Sigmoid colon (tissue), 7 donors: ENCODE data around the gene YKT6. TPM values are rescaled to one million over a fixed set of nuclear protein-coding genes. Genes with fewer than 3 reads are reported as not detected.

ENCODE experiments used
- DNase-seq: peaks from one replicate; pipeline ENCODE4 v3.0.0-alpha.2; 2019
- H3K27ac ChIP-seq, 4 donors: fragments of 200-600 bp; sonication (generic); one replicate each; pipeline ENCODE4 v1.5.1; 2016 to 2019; ENCODE audit warnings: mild to moderate bottlenecking in 1 of 4
- H3K27me3 ChIP-seq, 3 donors: fragments of 200-600 bp; sonication (generic); one replicate each; pipeline ENCODE4 v1.5.1; 2019; ENCODE audit warnings: mild to moderate bottlenecking in 1 of 3
- H3K36me3 ChIP-seq, 4 donors: fragments of 200-600 bp; sonication (generic); one replicate each; pipeline ENCODE4 v1.5.1; 2016 to 2019
- H3K4me1 ChIP-seq, 4 donors: fragments of 200-600 bp; sonication (generic); one replicate each; pipeline ENCODE4 v1.5.1; 2017 to 2019
- H3K4me3 ChIP-seq, 4 donors: fragments of 200-600 bp; sonication (generic); one replicate each; pipeline ENCODE4 v1.5.1; 2017 to 2019; ENCODE audit warnings: mild to moderate bottlenecking in 2 of 4, moderate library complexity in 1 of 4
- H3K9me3 ChIP-seq, 4 donors: fragments of 200-600 bp in 3 of 4; sonication (generic) in 3 of 4; one replicate each; pipeline versions ENCODE4 v1.5.1 to v1.6.1; 2013 to 2019
- EP300 ChIP-seq, 4 donors: sonication (generic); formaldehyde crosslinking; IDR thresholded peaks; one replicate each; pipeline ENCODE4 v1.6.1; 2017; ENCODE audit warnings: antibody characterized with exemption in 4 of 4
- POLR2A ChIP-seq, 2 donors: fragments of 450-650 bp; IDR thresholded peaks; one replicate each; pipeline ENCODE4 v1.6.1; 2016; ENCODE audit warnings: antibody characterized with exemption in 2 of 2, mild to moderate bottlenecking in 2 of 2, moderate library complexity in 2 of 2
- POLR2AphosphoS5 ChIP-seq, 4 donors: sonication (generic); formaldehyde crosslinking; IDR thresholded peaks; one replicate each; pipeline ENCODE4 v1.6.1; 2017; ENCODE audit warnings: antibody characterized with exemption in 4 of 4
- WGBS, 2 donors: extraction: QIAGEN DNeasy Blood & Tissue Kit; methylation state at CpG; one replicate each; pipeline ENCODE4 v1.1.7; 2013; 5-methylcytosine and 5-hydroxymethylcytosine counted together
- intact Hi-C: fragments of 100-400 bp; cut with DNase I; formaldehyde crosslinking; loops from one replicate; pipeline ENCODE4 v1.15.1; 2023
- polyA plus RNA-seq, 3 donors: library from polyadenylated mRNA; stranded (reverse); fragments of 200-250 nt; gene quantifications; one replicate each; pipeline ENCODE4 v1.2.3, GENCODE V29; 2013
- total RNA-seq, 4 donors: library from RNA; depleted of rRNA; stranded (reverse); fragments of >200 nt; gene quantifications; one replicate each; pipeline ENCODE4 v1.1.0, GENCODE V29; 2016
- TF ChIP-seq, protein P1 (sequence below), 4 experiments: fragments of 450-650 bp in 3 of 4; fragments of 200-600 bp in 1 of 4; IDR thresholded peaks; one replicate each; pipeline ENCODE4 v1.5.1; 2016 to 2019; ENCODE audit warnings: antibody characterized with exemption in 4 of 4, mild to moderate bottlenecking in 3 of 4, moderate library complexity in 2 of 4
- donor health status: healthy with polysubstance abuse.
- donor health status: Bipolar disorder and iron deficiency.
- donor health status: healthy.

YKT6 gene
- total and polyA plus RNA-seq, 7 donors, result 39.2 to 95.5 (median 50.1) TPM

DNA sequence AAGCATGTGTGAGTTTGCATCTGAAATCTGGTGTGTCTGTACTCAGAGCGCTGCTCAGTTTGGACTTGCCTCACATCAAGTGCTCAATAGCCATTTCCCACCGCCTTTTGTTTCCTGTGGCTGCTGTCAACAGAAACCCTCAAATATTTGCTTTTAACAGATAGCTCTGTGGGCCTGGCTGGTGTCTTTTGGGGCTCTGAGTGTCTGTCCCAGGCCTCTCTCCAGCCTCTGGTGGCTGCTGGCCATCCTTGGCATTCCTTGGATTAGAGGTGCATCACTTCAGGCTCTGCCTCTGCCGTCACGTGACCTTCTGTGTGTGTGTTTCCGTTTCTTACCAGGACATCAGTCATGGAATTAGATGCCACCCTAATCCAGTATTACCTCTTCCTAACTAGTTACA, 9.3 kb downstream of the YKT6 start:
- no peak for DNase-seq
- intact Hi-C loops, result no loop called here

DNA sequence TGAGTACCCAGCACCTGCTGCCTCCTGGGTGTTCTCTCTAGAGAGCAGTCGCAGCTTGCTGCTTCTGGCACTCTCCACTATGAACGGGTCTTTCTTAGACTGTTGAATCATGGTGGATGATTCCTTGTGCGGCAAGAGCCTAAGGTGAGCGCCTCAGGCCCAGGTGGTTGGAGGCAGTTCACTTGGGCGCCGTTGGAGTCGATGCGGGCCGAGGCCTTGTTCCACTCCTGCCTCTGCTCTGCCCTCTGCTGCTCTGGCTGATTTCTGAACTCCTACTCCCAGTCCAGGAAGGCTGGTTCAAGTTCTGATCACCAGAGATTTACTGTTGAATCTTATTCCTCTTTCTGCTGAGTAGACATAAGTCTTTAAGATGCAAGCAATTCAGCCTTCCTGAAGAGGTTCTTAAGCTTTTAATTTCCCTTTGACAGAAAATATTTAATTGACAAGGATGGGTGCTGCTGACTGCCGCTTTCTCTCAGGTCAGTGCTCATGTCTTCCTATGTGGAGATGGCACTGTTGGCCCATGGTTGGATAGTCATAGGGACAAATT, 10.4 kb downstream of the YKT6 start:
- H3K36me3 ChIP-seq, result peaks cover 29 to 76% (median 55%) of the 10 kb centered on the region in 4 donors
- DNase-seq, result peak; percentile 36
- TF ChIP-seq EP300 (IDR thresholded peaks at IDR 0.05), result no peak
- no peak for TF ChIP-seq POLR2AphosphoS5 (IDR thresholded peaks at IDR 0.05)
- TF ChIP-seq, protein P1, sequence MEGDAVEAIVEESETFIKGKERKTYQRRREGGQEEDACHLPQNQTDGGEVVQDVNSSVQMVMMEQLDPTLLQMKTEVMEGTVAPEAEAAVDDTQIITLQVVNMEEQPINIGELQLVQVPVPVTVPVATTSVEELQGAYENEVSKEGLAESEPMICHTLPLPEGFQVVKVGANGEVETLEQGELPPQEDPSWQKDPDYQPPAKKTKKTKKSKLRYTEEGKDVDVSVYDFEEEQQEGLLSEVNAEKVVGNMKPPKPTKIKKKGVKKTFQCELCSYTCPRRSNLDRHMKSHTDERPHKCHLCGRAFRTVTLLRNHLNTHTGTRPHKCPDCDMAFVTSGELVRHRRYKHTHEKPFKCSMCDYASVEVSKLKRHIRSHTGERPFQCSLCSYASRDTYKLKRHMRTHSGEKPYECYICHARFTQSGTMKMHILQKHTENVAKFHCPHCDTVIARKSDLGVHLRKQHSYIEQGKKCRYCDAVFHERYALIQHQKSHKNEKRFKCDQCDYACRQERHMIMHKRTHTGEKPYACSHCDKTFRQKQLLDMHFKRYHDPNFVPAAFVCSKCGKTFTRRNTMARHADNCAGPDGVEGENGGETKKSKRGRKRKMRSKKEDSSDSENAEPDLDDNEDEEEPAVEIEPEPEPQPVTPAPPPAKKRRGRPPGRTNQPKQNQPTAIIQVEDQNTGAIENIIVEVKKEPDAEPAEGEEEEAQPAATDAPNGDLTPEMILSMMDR (IDR thresholded peaks at IDR 0.05), result no peak
- TF ChIP-seq POLR2A (IDR thresholded peaks at IDR 0.05), result no peak
- H3K27me3 ChIP-seq, result no peaks in the 10 kb centered on the region
- H3K4me3 ChIP-seq, result no peak overlapping the region
- no peak overlapping the region for H3K27ac ChIP-seq
- intact Hi-C loops, result no loop called here
- H3K4me1 ChIP-seq, result no peaks in the 10 kb centered on the region
- no peaks in the 10 kb centered on the region for H3K9me3 ChIP-seq
- WGBS, 2 donors, result 94 to 97% methylated on average over 10 of the region's 10 CpGs

More for the DNA sequence above, 9.3 kb downstream of the YKT6 start:
- Histone ChIP-seq H3K4me1 (no peaks in the 10 kb centered on the region), H3K27me3 (no peaks in the 10 kb centered on the region), H3K4me3 (no peak overlapping the region), H3K9me3 (no peaks in the 10 kb centered on the region), H3K36me3 (peaks cover 29 to 87% (median 63%) of the 10 kb centered on the region in 4 donors), H3K27ac (no peak overlapping the region)
- TF ChIP-seq POLR2AphosphoS5 (IDR thresholded peaks at IDR 0.05) (no peak), EP300 (IDR thresholded peaks at IDR 0.05) (no peak), POLR2A (IDR thresholded peaks at IDR 0.05) (no peak)
- TF ChIP-seq, protein P1 (IDR thresholded peaks at IDR 0.05), result no peak
- 92 to 95% methylated on average over 5 of the region's 5 CpGs for WGBS, 2 donors

DNA sequence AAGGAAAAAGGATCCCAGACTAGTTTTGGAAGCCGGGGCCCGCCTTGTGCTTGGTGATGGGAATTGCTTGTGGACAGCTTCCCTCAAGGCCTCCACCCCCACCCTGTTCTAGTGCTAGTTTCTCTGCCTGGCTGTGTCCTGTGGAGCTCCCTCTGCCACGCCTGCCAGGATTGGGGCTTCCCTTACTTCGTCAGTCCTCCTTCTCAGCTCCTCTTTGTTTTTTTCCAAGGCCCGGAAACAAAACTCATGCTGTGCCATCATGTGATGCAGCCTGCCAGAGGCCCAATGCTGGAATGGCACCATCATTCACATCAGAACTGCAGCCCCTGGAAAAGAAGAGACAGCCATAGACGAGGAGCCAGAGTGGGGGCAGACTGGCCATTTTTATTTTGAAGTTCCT, 11.2 kb downstream of the YKT6 start:
- no peak overlapping the region for H3K27ac ChIP-seq
- intact Hi-C loops, result no loop called here

DNA sequence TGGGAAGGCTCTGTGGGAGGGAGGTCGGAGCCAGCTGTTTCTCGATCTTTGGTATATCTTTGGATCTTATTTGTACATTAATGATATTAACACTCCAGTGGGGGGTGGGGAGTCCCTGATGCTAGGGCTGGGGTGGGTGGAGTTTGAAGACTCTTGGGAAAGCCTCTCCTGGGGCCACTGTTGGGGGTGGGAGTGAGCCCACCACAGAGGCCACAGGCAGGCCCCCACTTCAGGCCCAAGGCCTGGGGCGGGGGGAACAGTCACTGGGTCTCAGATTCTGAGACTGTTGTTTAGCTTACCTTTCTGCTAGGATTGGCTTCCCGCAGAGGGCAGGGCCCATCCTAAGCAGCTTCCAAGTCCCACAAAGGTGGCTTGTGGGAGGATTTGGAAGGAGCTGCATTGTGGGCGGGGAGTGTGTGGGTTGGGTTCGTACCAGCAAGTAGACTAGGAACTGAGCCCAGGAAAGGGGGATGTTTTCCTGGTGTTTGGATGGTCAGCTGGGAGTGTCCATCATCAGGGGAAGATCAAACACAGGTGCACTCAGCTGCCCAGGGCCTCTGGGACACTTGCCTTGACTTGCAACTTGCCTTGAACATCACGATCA, 11.9 kb downstream of the YKT6 start:
- no peak for TF ChIP-seq POLR2AphosphoS5 (IDR thresholded peaks at IDR 0.05)
- TF ChIP-seq POLR2A (IDR thresholded peaks at IDR 0.05), result no peak
- TF ChIP-seq, protein P1 (IDR thresholded peaks at IDR 0.05), result no peak
- no peak for TF ChIP-seq EP300 (IDR thresholded peaks at IDR 0.05)
- WGBS, 2 donors, result 88 to 91% methylated on average over 7 of the region's 7 CpGs
- H3K36me3 ChIP-seq, result peaks cover 29 to 61% (median 43%) of the 10 kb centered on the region in 4 donors
- H3K4me3 ChIP-seq, result no peak overlapping the region
- intact Hi-C loops, result no loop called here
- no peaks in the 10 kb centered on the region for H3K9me3 ChIP-seq
- no peaks in the 10 kb centered on the region for H3K4me1 ChIP-seq
- H3K27ac ChIP-seq, result no peak overlapping the region
- no peaks in the 10 kb centered on the region for H3K27me3 ChIP-seq
- peak; percentile 35 for DNase-seq

More for the DNA sequence above, 11.2 kb downstream of the YKT6 start:
- H3K27me3 ChIP-seq, result no peaks in the 10 kb centered on the region
- no peaks in the 10 kb centered on the region for H3K9me3 ChIP-seq
- H3K4me1 ChIP-seq, result no peaks in the 10 kb centered on the region
- DNase-seq, result peak; percentile 25
- H3K36me3 ChIP-seq, result peaks cover 29 to 68% (median 49%) of the 10 kb centered on the region in 4 donors
- 94 to 95% methylated on average over 6 of the region's 6 CpGs for WGBS, 2 donors
- H3K4me3 ChIP-seq, result no peak overlapping the region
- TF ChIP-seq POLR2A (IDR thresholded peaks at IDR 0.05), result no peak
- TF ChIP-seq, protein P1 (IDR thresholded peaks at IDR 0.05), result no peak
- TF ChIP-seq EP300 (IDR thresholded peaks at IDR 0.05), result no peak
- TF ChIP-seq POLR2AphosphoS5 (IDR thresholded peaks at IDR 0.05), result no peak
